NK-92 treated with Interleukin-12 subunit alpha and Interleukin-12 subunit beta, amount 100 ng/mL, for 24 hours (cell line): ENCODE results near the gene OR5AS1.
"Not testable (repeated sequence)": the region's sequence is repeated elsewhere in the genome, so short reads cannot be mapped to it uniquely, and the experiment has no call there.

Source experiments
- DNase-seq: peaks from one replicate; lab custom pipeline; 2025; lab: John Stamatoyannopoulos, UW

The OR5AS1 gene

GRCh38 chr11:56027354-56027753 lies at the start of gene OR5AS1:
Gene OR5AS1, plus strand, starts transcription at chr11:56027654. Its CDS starts 2,765 bp downstream, at chr11:56030419.
- DNase-seq = no peak

GRCh38 chr11:55994525-55994924 lies 32.9 kb upstream of the OR5AS1 start, which contains the start of gene OR5F1:
Gene OR5F1, minus strand, starts transcription at chr11:55994625. Its CDS starts 0 bp downstream, at chr11:55994625.
- no peak for DNase-seq

- no peak for DNase-seq
These were observed 16.7 kb upstream of the OR5AS1 start for GRCh38 chr11:56010716-56011115.

GRCh38 chr11:56013805-56014204 lies 13.6 kb upstream of the OR5AS1 start:
- DNase-seq = no peak

GRCh38 chr11:56045538-56045937 lies 18.1 kb downstream of the OR5AS1 start:
- no peak for DNase-seq

GRCh38 chr11:56048480-56048879 lies 21.0 kb downstream of the OR5AS1 start:
- no peak for DNase-seq

GRCh38 chr11:56049487-56049886 lies 22.0 kb downstream of the OR5AS1 start:
- DNase-seq = no peak

GRCh38 chr11:56056366-56056765 lies 28.9 kb downstream of the OR5AS1 start:
- not testable (repeated sequence) for DNase-seq

- not testable (repeated sequence) for DNase-seq
These were observed 30.3 kb downstream of the OR5AS1 start for GRCh38 chr11:56057661-56058237.

- DNase-seq = not testable (repeated sequence)
These were observed 30.9 kb downstream of the OR5AS1 start for GRCh38 chr11:56058260-56058780.

GRCh38 chr11:56066980-56067379 lies 39.5 kb downstream of the OR5AS1 start:
- no peak for DNase-seq
